HCT116 (cell line): Measurements from ENCODE around the gene MRAS. TPM values are rescaled to one million over a fixed set of nuclear protein-coding genes. Genes with fewer than 3 reads are reported as not detected.

Experiments
- ATAC-seq: fragments of 200-7000 bp; cut with Tn5 transposase; 2 replicates; pipeline ENCODE4 v1.9.1; 2020; ENCODE audit warnings: mild to moderate bottlenecking, moderate library complexity
- BruUV-seq: library from RNA; stranded (reverse); fragments of 400-500 nt; replicated peaks from 2 replicates; lab custom pipeline; 2021; lab: Mats Ljungman, UMichigan
- CTCF ChIA-PET: fragments of 300-600 bp; sonication (Branson Sonifier 250); formaldehyde crosslinking; loops from one replicate; lab custom pipeline; 2021; ENCODE audit warnings: antibody characterized with exemption; lab: Charles Lee
- POLR2A ChIA-PET: fragments of 300-600, 350-600 bp; sonication (Branson Sonifier 250); formaldehyde crosslinking; loops from one replicate; lab custom pipeline; 2021; ENCODE audit warnings: antibody characterized with exemption; lab: Charles Lee
- RAD21 ChIA-PET, 2 experiments: fragments of 300-600 bp; sonication (Branson Sonifier 250); formaldehyde crosslinking; loops; one replicate each; lab custom pipeline; 2023; ENCODE audit warnings: low total read pairs in 2 of 2; ENCODE audit not compliant: uncharacterized antibody in 2 of 2, unreplicated experiment in 2 of 2, low non-redundant PET in 1 of 2; lab: Charles Lee
- DNase-seq: peaks from one replicate; pipeline ENCODE4 v3.0.0-alpha.2; 2010; ENCODE audit warnings: low read depth, low spot score
- H2AFZ ChIP-seq: fragments of 200-600 bp; shearing (Covaris generic), sonication (generic); 2 replicates; pipeline ENCODE4 v1.6.1; 2017; ENCODE audit warnings: low read depth, mixed run types, mixed read lengths, antibody characterized with exemption, low read length; ENCODE audit not compliant: poor library complexity, severe bottlenecking
- H3K27ac ChIP-seq: 2 replicates; pipeline ENCODE4 v1.5.1; 2012; ENCODE audit warnings: low read depth, low read length
- H3K27me3 ChIP-seq: fragments of 200-600 bp; sonication (generic); 2 replicates; pipeline ENCODE4 v1.6.1; 2016; ENCODE audit warnings: mixed run types, low read length, mixed read lengths; ENCODE audit not compliant: insufficient read depth
- H3K36me3 ChIP-seq, 2 experiments: fragments of 200-500 bp in 1 of 2; fragments of 200-600 bp in 1 of 2; sonication (Bioruptor generic) in 1 of 2; sonication (generic) in 1 of 2; 2 replicates each; pipeline versions ENCODE4 v1.5.1 to v1.6.1; 2014 to 2016; ENCODE audit warnings: low read length in 2 of 2, inconsistent platforms in 1 of 2, mixed read lengths in 1 of 2, mixed run types in 1 of 2; ENCODE audit not compliant: insufficient read depth in 2 of 2, control insufficient read depth in 1 of 2
- H3K4me1 ChIP-seq, 2 experiments: fragments of 200-600 bp in 1 of 2; sonication (generic) in 1 of 2; 2 replicates each; pipeline versions ENCODE4 v1.5.1 to v1.6.1; 2012 to 2017; ENCODE audit warnings: low read length in 2 of 2, inconsistent platforms in 1 of 2, mild to moderate bottlenecking in 1 of 2, mixed read lengths in 1 of 2, mixed run types in 1 of 2, moderate library complexity in 1 of 2; ENCODE audit not compliant: insufficient read depth in 2 of 2, control insufficient read depth in 1 of 2
- H3K4me2 ChIP-seq: fragments of 200-600 bp; sonication (generic); 2 replicates; pipeline ENCODE4 v1.6.1; 2017; ENCODE audit warnings: mixed run types, low read length, mixed read lengths
- H3K4me3 ChIP-seq, 2 experiments: fragments of 200-600 bp in 1 of 2; sonication (generic) in 1 of 2; replicated peaks in 1 of 2; 2 replicates each; pipeline ENCODE4 v1.5.1; 2011 to 2016; ENCODE audit warnings: low read length in 2 of 2, control low read depth in 1 of 2, low read depth in 1 of 2, mild to moderate bottlenecking in 1 of 2, mixed read lengths in 1 of 2, mixed run types in 1 of 2
- H3K79me2 ChIP-seq: fragments of 200-600 bp; sonication (generic); 2 replicates; pipeline ENCODE4 v1.6.1; 2017; ENCODE audit warnings: mild to moderate bottlenecking, mixed run types, low read length, moderate library complexity, mixed read lengths; ENCODE audit not compliant: insufficient read depth
- H3K9ac ChIP-seq: fragments of 200-600 bp; sonication (generic); 2 replicates; pipeline ENCODE4 v1.6.1; 2016; ENCODE audit warnings: low read length, mixed read lengths
- H3K9me2 ChIP-seq: fragments of 200-600 bp; sonication (generic), shearing (Covaris generic); 2 replicates; pipeline ENCODE4 v1.6.1; 2017; ENCODE audit warnings: mixed run types, mild to moderate bottlenecking, moderate library complexity; ENCODE audit not compliant: insufficient read depth
- H3K9me3 ChIP-seq, 2 experiments: fragments of 200-500 bp in 1 of 2; fragments of 200-600 bp in 1 of 2; sonication (Bioruptor generic) in 1 of 2; sonication (generic) in 1 of 2; 2 replicates each; pipeline ENCODE4 v1.6.1; 2014 to 2017; ENCODE audit warnings: low read length in 2 of 2, mixed read lengths in 2 of 2, inconsistent platforms in 1 of 2, low read depth in 1 of 2, mild to moderate bottlenecking in 1 of 2, mixed run types in 1 of 2, moderate library complexity in 1 of 2; ENCODE audit not compliant: control insufficient read depth in 1 of 2, insufficient read depth in 1 of 2
- H4K20me1 ChIP-seq: fragments of 200-600 bp; sonication (generic), shearing (Covaris generic); 2 replicates; pipeline ENCODE4 v1.6.1; 2017; ENCODE audit warnings: mixed run types, mild to moderate bottlenecking, moderate library complexity; ENCODE audit not compliant: insufficient read depth
- CEBPB ChIP-seq: IDR thresholded peaks from 2 replicates; pipeline ENCODE4 v1.6.1; 2012; ENCODE audit warnings: low read depth
- EGR1 ChIP-seq: IDR thresholded peaks from 2 replicates; pipeline ENCODE4 v1.6.1; 2012; ENCODE audit warnings: low read depth
- ELF1 ChIP-seq: IDR thresholded peaks from 2 replicates; pipeline ENCODE4 v1.6.1; 2012; ENCODE audit warnings: low read depth, borderline replicate concordance
- EZH2 ChIP-seq: fragments of 200-600 bp; sonication (generic); IDR thresholded peaks from 2 replicates; pipeline ENCODE4 v1.6.1; 2017; ENCODE audit warnings: antibody characterized with exemption, mixed run types
- EZH2phosphoT487 ChIP-seq: fragments of 200-600 bp; IDR thresholded peaks from 2 replicates; pipeline ENCODE4 v1.6.1; 2018; ENCODE audit warnings: antibody characterized with exemption, borderline replicate concordance
- JUND ChIP-seq: IDR thresholded peaks from 2 replicates; pipeline ENCODE4 v1.6.1; 2012
- POLR2AphosphoS5 ChIP-seq: IDR thresholded peaks from 2 replicates; pipeline ENCODE4 v1.6.1; 2011; ENCODE audit warnings: mild to moderate bottlenecking, low read depth, low read length, moderate library complexity
- RAD21 ChIP-seq: IDR thresholded peaks from 2 replicates; pipeline ENCODE4 v1.6.1; 2012; ENCODE audit warnings: low read depth, mild to moderate bottlenecking
- REST ChIP-seq: IDR thresholded peaks from 2 replicates; pipeline ENCODE4 v1.6.1; 2012; ENCODE audit warnings: low read depth
- SP1 ChIP-seq: IDR thresholded peaks from 2 replicates; pipeline ENCODE4 v1.6.1; 2012; ENCODE audit warnings: low read depth
- ZNF274 ChIP-seq: fragments of 200-500 bp; sonication (Bioruptor generic); IDR thresholded peaks from 2 replicates; pipeline ENCODE4 v1.6.1; 2014; ENCODE audit warnings: mild to moderate bottlenecking, low read depth, low read length, inconsistent platforms
- intact Hi-C: fragments of 100-400 bp; cut with micrococcal nuclease; formaldehyde crosslinking; loops from 2 replicates; pipeline ENCODE4 v1.10.0; 2022
- total RNA-seq: library from RNA; stranded (reverse); gene quantifications from one replicate; pipeline ENCODE4 v1.2.1, GENCODE V29; 2021; ENCODE audit not compliant: unreplicated experiment

The MRAS gene
- total RNA-seq, 1 experiment from 2014 or later, result 13.5 TPM

GRCh38 chr3:138378990-138379389 is 30.6 kb downstream of the MRAS start (continued):
- TF ChIP-seq EZH2phosphoT487, result no peak

GRCh38 chr3:138381413-138381901 is 33.1 kb downstream of the MRAS start:
- no peaks in the 10 kb centered on the region for H3K79me2 ChIP-seq
- intact Hi-C loops, result no loop called here
- H3K9ac ChIP-seq, result no peak overlapping the region
- BruUV-seq, result no TSS peak
- no peak overlapping the region for H3K4me2 ChIP-seq
- no peaks in the 10 kb centered on the region; a peak in 1 of 4 replicates for H3K4me1 ChIP-seq
- TF ChIP-seq SP1, result no peak
- no peak for TF ChIP-seq JUND
- no peak for TF ChIP-seq RAD21
- no peak for TF ChIP-seq EGR1
- TF ChIP-seq EZH2phosphoT487, result no peak
- TF ChIP-seq CEBPB, result no peak
- TF ChIP-seq POLR2AphosphoS5, result no peak
- no peak for TF ChIP-seq EZH2
- no peak for TF ChIP-seq REST
- no peak for TF ChIP-seq ELF1
- no peak for TF ChIP-seq ZNF274
- H4K20me1 ChIP-seq, result no peaks in the 10 kb centered on the region
- no peak for ATAC-seq
- no peaks in the 10 kb centered on the region for H3K9me2 ChIP-seq
- H3K9me3 ChIP-seq, result no peaks in the 10 kb centered on the region
- POLR2A ChIA-PET, result no interaction called here
- no peaks in the 10 kb centered on the region for H3K36me3 ChIP-seq
- H3K4me3 ChIP-seq, result no peak overlapping the region
- RAD21 ChIA-PET, result no interaction called here
- H3K27me3 ChIP-seq, result no peaks in the 10 kb centered on the region
- no peak overlapping the region for H3K27ac ChIP-seq
- no peak for DNase-seq
- CTCF ChIA-PET, result no interaction called here
- no peak overlapping the region for H2AFZ ChIP-seq
